Calu3 (cell line): ENCODE results near the gene MAP3K20. TPM values are rescaled to one million over a fixed set of nuclear protein-coding genes. Genes with fewer than 3 reads are reported as not detected.
A peak's percentile ranks its signal among the peaks of the same experiment; 100 is the strongest.

Experiments used
- BruUV-seq: library from RNA; stranded (reverse); fragments of 400-500 nt; replicated peaks from 2 replicates; lab custom pipeline; 2021; lab: Mats Ljungman, UMichigan
- CTCF ChIA-PET: fragments of 300-600 bp; sonication (Branson Sonifier 250); formaldehyde crosslinking; loops from one replicate; lab custom pipeline; 2022; ENCODE audit warnings: antibody characterized with exemption; lab: Charles Lee
- DNase-seq: peaks from one replicate; pipeline ENCODE4 v3.0.0; 2022
- H3K27ac Mint-ChIP-seq: one replicate; pipeline ENCODE4 v1.8.0; 2022; ENCODE audit warnings: mixed read lengths; ENCODE audit not compliant: unreplicated experiment
- H3K27me3 Mint-ChIP-seq: one replicate; pipeline ENCODE4 v1.8.0; 2022; ENCODE audit warnings: mixed read lengths; ENCODE audit not compliant: unreplicated experiment
- H3K36me3 Mint-ChIP-seq: one replicate; pipeline ENCODE4 v1.8.0; 2022; ENCODE audit warnings: mild to moderate bottlenecking, moderate library complexity, mixed read lengths; ENCODE audit not compliant: insufficient read depth, unreplicated experiment
- H3K4me1 Mint-ChIP-seq: one replicate; pipeline ENCODE4 v1.8.0; 2022; ENCODE audit warnings: mild to moderate bottlenecking, low read depth, mixed read lengths; ENCODE audit not compliant: unreplicated experiment
- H3K4me3 Mint-ChIP-seq: one replicate; pipeline ENCODE4 v1.8.0; 2022; ENCODE audit warnings: mild to moderate bottlenecking, low read depth, moderate library complexity, mixed read lengths; ENCODE audit not compliant: unreplicated experiment
- H3K9me3 Mint-ChIP-seq: one replicate; pipeline ENCODE4 v1.8.0; 2022; ENCODE audit warnings: low read depth, mixed read lengths; ENCODE audit not compliant: unreplicated experiment
- CTCF ChIP-seq: fragments of 200-600 bp; IDR thresholded peaks from one replicate; pipeline ENCODE4 v1.8.0; 2022; ENCODE audit warnings: antibody characterized with exemption; ENCODE audit not compliant: unreplicated experiment
- intact Hi-C: fragments of 100-400 bp; cut with micrococcal nuclease; formaldehyde crosslinking; loops from one replicate; pipeline ENCODE4 v1.10.0; 2022; ENCODE audit not compliant: unreplicated experiment
- total RNA-seq: library from RNA; stranded (reverse); gene quantifications from 2 replicates; pipeline ENCODE4 v1.2.3, GENCODE V29; 2022

The MAP3K20 gene
- total RNA-seq, 1 experiment from 2014 or later, result 37.0 TPM

GRCh38 chr2:173062801-173063200 is 12.8 kb upstream of the MAP3K20 start:
- intact Hi-C loops, result no loop called here
- Mint-ChIP-seq H3K9me3 (no peaks in the 10 kb centered on the region), H3K4me3 (no peak overlapping the region), H3K27ac (no peak overlapping the region), H3K36me3 (no peaks in the 10 kb centered on the region), H3K4me1 (peaks cover 22% of the 10 kb centered on the region), H3K27me3 (no peaks in the 10 kb centered on the region)
- CTCF ChIA-PET, result no interaction called here
- no TSS peak for BruUV-seq
- TF ChIP-seq CTCF, result no peak
- DNase-seq, result no peak

GRCh38 chr2:173064151-173064805 is 11.4 kb upstream of the MAP3K20 start:
- intact Hi-C loops, result no loop called here
- Mint-ChIP-seq H3K27ac (no peak overlapping the region), H3K4me3 (no peak overlapping the region), H3K27me3 (no peaks in the 10 kb centered on the region), H3K36me3 (no peaks in the 10 kb centered on the region), H3K9me3 (no peaks in the 10 kb centered on the region), H3K4me1 (peaks cover 20% of the 10 kb centered on the region)
- BruUV-seq, result no TSS peak
- no peak for TF ChIP-seq CTCF
- CTCF ChIA-PET, result no interaction called here
- DNase-seq, result no peak

- BruUV-seq, result no TSS peak
- no peaks in the 10 kb centered on the region for H3K27me3 Mint-ChIP-seq
- TF ChIP-seq CTCF, result no peak
- H3K9me3 Mint-ChIP-seq, result no peaks in the 10 kb centered on the region
- intact Hi-C loops, result no loop called here
- no peak for DNase-seq
- H3K36me3 Mint-ChIP-seq, result no peaks in the 10 kb centered on the region
- H3K4me3 Mint-ChIP-seq, result no peak overlapping the region
- CTCF ChIA-PET, result no interaction called here
- H3K27ac Mint-ChIP-seq, result no peak overlapping the region
- no peaks in the 10 kb centered on the region for H3K4me1 Mint-ChIP-seq
These were observed 8.6 kb upstream of the MAP3K20 start for GRCh38 chr2:173066887-173067676.

- intact Hi-C loops, result loop anchor here (1.0 kb wide), 1 partner anchor 135 kb away; no protein-coding TSS in a partner anchor
- BruUV-seq, result no TSS peak
These were observed 428 bp upstream of the MAP3K20 start for GRCh38 chr2:173075056-173075780.

More at GRCh38 chr2:173075056-173075780, 428 bp upstream of the MAP3K20 start:
- H3K36me3 Mint-ChIP-seq, result peaks cover 27% of the 10 kb centered on the region
- peak overlapping the region; percentile 25 for H3K27ac Mint-ChIP-seq
- H3K4me1 Mint-ChIP-seq, result peaks cover 38% of the 10 kb centered on the region
- H3K27me3 Mint-ChIP-seq, result no peaks in the 10 kb centered on the region
- no peak for DNase-seq
- H3K4me3 Mint-ChIP-seq, result peak overlapping the region; percentile 80
- no peaks in the 10 kb centered on the region for H3K9me3 Mint-ChIP-seq
- CTCF ChIA-PET, result interaction anchor here (0.7 kb wide), 1 partner anchor 192 kb away, joined by 4 read pairs; no protein-coding TSS in a partner anchor
- TF ChIP-seq CTCF, result no peak
